Tibial artery (tissue), 4 donors: ENCODE measurements around the gene GMEB2.

Experiments used
- DNase-seq, 2 donors: peaks; one replicate each; pipeline ENCODE4 v3.0.0-alpha.2; 2019
- H3K27ac ChIP-seq, 2 donors: fragments of 200-600 bp; sonication (generic) in 1 of 2; 1 replicate in 1 of 2; 2 replicates in 1 of 2; pipeline ENCODE4 v1.5.1; 2018 to 2019; ENCODE audit warnings: mild to moderate bottlenecking in 1 of 2
- H3K27me3 ChIP-seq, 2 donors: fragments of 200-600 bp; sonication (generic) in 1 of 2; one replicate each; pipeline versions ENCODE4 v1.5.1 to v1.6.0; 2016 to 2019
- H3K36me3 ChIP-seq, 3 donors: fragments of 200-600 bp; sonication (generic) in 2 of 3; one replicate each; pipeline ENCODE4 v1.5.1; 2016 to 2019; ENCODE audit warnings: mild to moderate bottlenecking in 2 of 3
- H3K4me1 ChIP-seq, 4 donors: fragments of 200-600 bp; sonication (generic) in 2 of 4; 1 replicate in 3 of 4; 2 replicates in 1 of 4; pipeline ENCODE4 v1.5.1; 2016 to 2019
- H3K4me3 ChIP-seq, 2 donors: fragments of 200-600 bp; sonication (generic) in 1 of 2; 1 replicate in 1 of 2; 2 replicates in 1 of 2; pipeline ENCODE4 v1.5.1; 2018 to 2019; ENCODE audit warnings: mild to moderate bottlenecking in 2 of 2
- H3K9me3 ChIP-seq, 3 donors: fragments of 200-600 bp; sonication (generic) in 1 of 3; one replicate each; pipeline ENCODE4 v1.5.1; 2016 to 2019
- CTCF ChIP-seq, 2 experiments: fragments of 200-600 bp in 1 of 2; fragments of 450-650 bp in 1 of 2; IDR thresholded peaks; one replicate each; pipeline ENCODE4 v1.5.1; 2017 to 2019; ENCODE audit warnings: antibody characterized with exemption in 2 of 2, mild to moderate bottlenecking in 1 of 2, moderate library complexity in 1 of 2
- intact Hi-C: fragments of 100-400 bp; cut with DNase I; formaldehyde crosslinking; loops from one replicate; pipeline ENCODE4 v1.15.0; 2023; ENCODE audit warnings: low total_unique reads

GMEB2 gene

GRCh38 chr20:63553933-63554290 is 73.0 kb downstream of the GMEB2 start, which contains the start of gene FNDC11:
Gene FNDC11, plus strand, starts transcription at chr20:63554159. Its CDS starts 1,505 bp downstream, at chr20:63555664.
- H3K27ac ChIP-seq: no peak within 1 kb of the TSS
- DNase-seq: no peak
- TF ChIP-seq CTCF (IDR thresholded peaks at IDR 0.05): no peak
- peaks cover 0 to 9% (median 8%) of the 10 kb centered on the region in 3 donors for H3K36me3 ChIP-seq
- H3K27me3 ChIP-seq: peaks cover 0 to 46% of the 10 kb centered on the region in 2 donors
- H3K4me3 ChIP-seq: peak within 1 kb of the TSS; percentile 40 to 49
- H3K9me3 ChIP-seq: no peaks in the 10 kb centered on the region
- intact Hi-C loops: no loop called here
- peaks cover 0 to 14% (median 9%) of the 10 kb centered on the region in 4 donors for H3K4me1 ChIP-seq

- Histone ChIP-seq H3K4me3 (peak overlapping the region; percentile 40 to 49), H3K36me3 (peaks cover 0 to 5% (median 3%) of the 10 kb centered on the region in 3 donors), H3K4me1 (peaks cover 0 to 14% (median 9%) of the 10 kb centered on the region in 4 donors), H3K27ac (no peak overlapping the region), H3K27me3 (peaks cover 0 to 52% of the 10 kb centered on the region in 2 donors), H3K9me3 (no peaks in the 10 kb centered on the region)
- DNase-seq: peak; percentile 74 to 85
- intact Hi-C loops: no loop called here
- no peak for TF ChIP-seq CTCF (IDR thresholded peaks at IDR 0.05)
Observed at GRCh38 chr20:63553251-63553932, 73.5 kb downstream of the GMEB2 start.

DNA sequence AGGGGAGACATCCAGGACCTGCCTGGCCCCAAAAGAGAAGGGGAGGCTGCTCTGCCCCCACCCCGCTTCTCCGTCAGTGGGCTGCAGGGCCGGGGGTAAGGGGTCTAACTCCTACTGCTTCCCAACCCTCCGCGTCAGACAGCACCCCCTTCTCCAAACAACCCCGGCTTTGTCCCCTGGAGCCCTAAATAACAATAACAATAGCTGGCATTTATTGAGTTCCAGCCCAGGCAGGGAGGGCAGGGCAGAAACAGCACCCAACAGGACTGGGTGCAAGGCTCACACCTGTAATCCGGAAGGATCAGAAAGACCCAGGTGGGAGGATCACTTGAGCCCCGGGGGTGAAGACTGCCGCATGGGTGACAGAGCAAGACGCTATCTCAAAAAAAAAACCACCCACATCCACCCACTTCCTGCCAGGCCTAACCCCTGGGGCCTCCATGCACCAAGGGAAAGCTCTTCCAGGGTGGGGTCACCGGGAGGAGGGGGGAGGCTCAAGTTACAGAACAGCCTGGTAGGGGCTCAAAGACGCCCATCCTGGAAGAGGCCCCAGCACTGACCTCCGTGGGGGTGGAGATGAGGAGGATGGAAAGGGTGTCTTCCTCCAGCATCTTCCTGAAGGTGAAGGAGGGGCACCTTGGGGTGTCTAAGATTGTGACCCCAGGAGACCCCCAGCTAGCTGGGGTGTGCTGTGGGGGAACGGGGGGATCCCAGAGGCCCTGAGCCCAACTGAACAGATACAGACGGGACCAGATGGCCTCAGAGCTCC is 74.2 kb downstream of the GMEB2 start:
- no peak for TF ChIP-seq CTCF (IDR thresholded peaks at IDR 0.05)
- intact Hi-C loops: no loop called here
- H3K27me3 ChIP-seq: peaks cover 0 to 59% of the 10 kb centered on the region in 2 donors
- H3K9me3 ChIP-seq: no peaks in the 10 kb centered on the region
- H3K4me1 ChIP-seq: peaks cover 0 to 15% (median 9%) of the 10 kb centered on the region in 4 donors
- H3K36me3 ChIP-seq: no peaks in the 10 kb centered on the region
- no peak overlapping the region for H3K4me3 ChIP-seq
- DNase-seq: no peak
- H3K27ac ChIP-seq: no peak overlapping the region

DNA sequence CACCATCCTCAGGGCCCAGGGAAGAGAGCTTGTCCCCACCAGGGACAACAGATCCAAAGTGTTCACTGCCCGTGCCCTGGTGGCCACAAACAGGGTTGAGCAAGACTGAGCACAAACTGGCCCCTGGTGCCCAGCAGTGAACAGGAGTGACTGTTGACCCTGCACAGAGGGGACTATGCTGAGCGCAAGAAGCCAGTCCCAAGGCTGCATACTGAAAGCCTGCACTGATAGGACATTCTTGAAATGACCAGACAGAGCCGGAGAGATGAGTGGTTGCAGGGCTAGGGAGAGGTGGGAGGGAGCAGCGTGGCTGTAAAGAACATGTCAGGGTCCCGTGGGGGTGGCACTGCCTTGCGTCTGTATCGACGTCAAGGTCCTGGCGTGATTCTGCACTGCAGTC is 75.8 kb downstream of the GMEB2 start:
- Histone ChIP-seq H3K4me1 (peaks cover 0 to 19% (median 9%) of the 10 kb centered on the region in 4 donors), H3K27me3 (peaks cover 0 to 75% of the 10 kb centered on the region in 2 donors), H3K9me3 (no peaks in the 10 kb centered on the region), H3K36me3 (no peaks in the 10 kb centered on the region), H3K4me3 (no peak overlapping the region), H3K27ac (no peak overlapping the region)
- no peak for DNase-seq
- TF ChIP-seq CTCF (IDR thresholded peaks at IDR 0.05): no peak
- intact Hi-C loops: no loop called here

- no peaks in the 10 kb centered on the region for H3K9me3 ChIP-seq
- no peak overlapping the region for H3K4me3 ChIP-seq
- peaks cover 0 to 19% (median 9%) of the 10 kb centered on the region in 4 donors for H3K4me1 ChIP-seq
- no peak for DNase-seq
- H3K27ac ChIP-seq: no peak overlapping the region
- H3K27me3 ChIP-seq: peaks cover 0 to 84% of the 10 kb centered on the region in 2 donors
- no peaks in the 10 kb centered on the region for H3K36me3 ChIP-seq
- TF ChIP-seq CTCF (IDR thresholded peaks at IDR 0.05): no peak
- intact Hi-C loops: loop anchor here (5.0 kb wide), 1 partner anchor 238 kb away; no protein-coding TSS in a partner anchor
Observed at GRCh38 chr20:63549679-63550282, 77.1 kb downstream of the GMEB2 start.
